Adrenal gland (tissue), 12 donors: ENCODE results near the gene SERPINB7. TPM values are rescaled to one million over a fixed set of nuclear protein-coding genes. Genes with fewer than 3 reads are reported as not detected.

Source experiments
- DNase-seq, 7 donors: peaks; one replicate each; pipeline ENCODE4 v3.0.0-alpha.2; 2019 to 2020
- H3K27ac ChIP-seq, 5 donors: fragments of 200-600 bp; sonication (generic) in 4 of 5; 1 replicate in 3 of 5; 2 replicates in 2 of 5; pipeline versions ENCODE4 v1.5.1 to v1.8.0; 2016 to 2020; ENCODE audit warnings: mild to moderate bottlenecking in 1 of 5
- H3K27me3 ChIP-seq: fragments of 200-600 bp; 2 replicates; pipeline ENCODE4 v1.8.0; 2021
- H3K36me3 ChIP-seq, 2 donors: fragments of 200-600 bp; replicated peaks in 1 of 2; 1 replicate in 1 of 2; 2 replicates in 1 of 2; pipeline versions ENCODE4 v1.5.1 to v1.8.0; 2018 to 2022
- H3K4me1 ChIP-seq, 2 donors: fragments of 200-600 bp; replicated peaks in 1 of 2; 1 replicate in 1 of 2; 2 replicates in 1 of 2; pipeline versions ENCODE4 v1.5.1 to v1.8.0; 2018 to 2021
- H3K4me3 ChIP-seq, 4 donors: fragments of 200-600 bp; sonication (generic) in 3 of 4; one replicate each; pipeline ENCODE4 v1.5.1; 2016 to 2018
- H3K9me3 ChIP-seq, 3 donors: fragments of 200-600 bp; sonication (generic) in 1 of 3; replicated peaks in 1 of 3; 1 replicate in 2 of 3; 2 replicates in 1 of 3; pipeline versions ENCODE4 v1.5.1 to v1.8.0; 2016 to 2021
- CTCF ChIP-seq, 6 experiments: fragments of 450-650 bp in 4 of 6; fragments of 200-600 bp in 2 of 6; sonication (generic) in 1 of 6; IDR thresholded peaks; 1 replicate in 5 of 6; 2 replicates in 1 of 6; pipeline versions ENCODE4 v1.5.1 to v1.8.0; 2016 to 2021; ENCODE audit warnings: antibody characterized with exemption in 6 of 6, mild to moderate bottlenecking in 2 of 6, moderate library complexity in 1 of 6
- POLR2A ChIP-seq, 2 donors: fragments of 450-650 bp; IDR thresholded peaks; one replicate each; pipeline ENCODE4 v1.6.1; 2017; ENCODE audit warnings: antibody characterized with exemption in 2 of 2, mild to moderate bottlenecking in 2 of 2, moderate library complexity in 1 of 2
- WGBS, 4 donors: extraction: QIAGEN DNeasy Blood & Tissue Kit in 2 of 4; methylation state at CpG; one replicate each; pipeline versions ENCODE4 v1.1.5 to v1.1.7; 2013 to 2017; 5-methylcytosine and 5-hydroxymethylcytosine counted together
- intact Hi-C, 2 donors: fragments of 100-400 bp; cut with DNase I; formaldehyde crosslinking; loops; one replicate each; pipeline versions ENCODE4 v1.14.1 to v1.15.0; 2022 to 2023
- polyA plus RNA-seq, 3 donors: library from polyadenylated mRNA; stranded (reverse); fragments of 200-250 nt in 2 of 3; fragments of 350-450 nt in 1 of 3; fragmentation: Illumina TruSeq in 1 of 3; extraction: RNeasy Lipid Tissue Mini Kit (QIAGEN cat#74804) in 1 of 3; gene quantifications; one replicate each; pipeline ENCODE4 v1.2.3, GENCODE V29; 2013 to 2014
- total RNA-seq, 9 donors: library from RNA; depleted of rRNA in 4 of 9; stranded (reverse); fragments of >200 nt in 4 of 9; fragments of 120-200 nt in 1 of 9; fragmentation: NEBNext Ultra II Directional in 1 of 9; extraction: Animal tissue kit (Norgen Biotek cat#: 25700) in 1 of 9; gene quantifications; one replicate each; pipeline versions ENCODE4 v1.1.0 to v1.2.4, GENCODE V29; 2013 to 2023
- donor health status: healthy with polysubstance abuse.
- donor health status: Bipolar disorder and iron deficiency.
- donor health status: DM: yes; HTN: yes; CAD: no.
- donor health status: DM: no; HTN: no; CAD: no.
- donor health status: DM: no; HTN: no; CAD: no.
- donor health status: DM: yes; HTN: yes; CAD: no.

Gene SERPINB7
- total and polyA plus RNA-seq, 12 donors = 0.11 TPM; not detected in 11

- Histone ChIP-seq H3K9me3 (no peaks in the 10 kb centered on the region), H3K27ac (no peak overlapping the region), H3K4me1 (no peaks in the 10 kb centered on the region), H3K36me3 (no peaks in the 10 kb centered on the region), H3K27me3 (no peaks in the 10 kb centered on the region), H3K4me3 (no peak overlapping the region)
- no peak for DNase-seq
- TF ChIP-seq CTCF (IDR thresholded peaks at IDR 0.05) = no peak
- TF ChIP-seq POLR2A (IDR thresholded peaks at IDR 0.05) = no peak
- intact Hi-C loops = no loop called here
Measured at GRCh38 chr18:63736876-63737275, 38.3 kb upstream of the SERPINB7 start.

GRCh38 chr18:63741769-63742168 is 33.4 kb upstream of the SERPINB7 start:
- no peak overlapping the region for H3K27ac ChIP-seq
- 28 to 46% (median 34%) methylated on average over 4 of the region's 4 CpGs for WGBS, 4 donors
- intact Hi-C loops = no loop called here

GRCh38 chr18:63747006-63747405 is 28.2 kb upstream of the SERPINB7 start:
- 82 to 85% (median 83%) methylated on average over 2 of the region's 2 CpGs for WGBS, 4 donors
- Histone ChIP-seq H3K4me3 (no peak overlapping the region), H3K27ac (no peak overlapping the region), H3K4me1 (no peaks in the 10 kb centered on the region), H3K9me3 (no peaks in the 10 kb centered on the region), H3K36me3 (no peaks in the 10 kb centered on the region), H3K27me3 (no peaks in the 10 kb centered on the region)
- intact Hi-C loops = no loop called here
- no peak for TF ChIP-seq CTCF (IDR thresholded peaks at IDR 0.05)
- TF ChIP-seq POLR2A (IDR thresholded peaks at IDR 0.05) = no peak
- no peak for DNase-seq

More at GRCh38 chr18:63741769-63742168, 33.4 kb upstream of the SERPINB7 start:
- Histone ChIP-seq H3K4me1 (no peaks in the 10 kb centered on the region), H3K4me3 (no peak overlapping the region), H3K36me3 (no peaks in the 10 kb centered on the region), H3K27me3 (no peaks in the 10 kb centered on the region), H3K9me3 (no peaks in the 10 kb centered on the region)
- TF ChIP-seq CTCF (IDR thresholded peaks at IDR 0.05) = no peak
- no peak for TF ChIP-seq POLR2A (IDR thresholded peaks at IDR 0.05)
- DNase-seq = no peak

GRCh38 chr18:63749489-63749888 is 25.7 kb upstream of the SERPINB7 start:
- H3K4me1 ChIP-seq = no peaks in the 10 kb centered on the region
- intact Hi-C loops = no loop called here
- WGBS, 4 donors = 70 to 96% (median 84%) methylated on average over 1 of the region's 1 CpG

More at GRCh38 chr18:63749489-63749888, 25.7 kb upstream of the SERPINB7 start:
- Histone ChIP-seq H3K9me3 (no peaks in the 10 kb centered on the region), H3K27ac (no peak overlapping the region), H3K27me3 (no peaks in the 10 kb centered on the region), H3K36me3 (no peaks in the 10 kb centered on the region), H3K4me3 (no peak overlapping the region)
- DNase-seq = no peak
- TF ChIP-seq POLR2A (IDR thresholded peaks at IDR 0.05) = no peak
- no peak for TF ChIP-seq CTCF (IDR thresholded peaks at IDR 0.05)
